ENCODE data around the gene AP1M1.

AP1M1 gene

GRCh38 chr19:16265205-16265604 lies 67.5 kb downstream of the AP1M1 start:
- Histone ChIP-seq H2BK12ac (ENCODE audit: low read length) (no peak overlapping the region), H3K4me3 (ENCODE audit: low read depth, low read length) (no peak overlapping the region), H3K23ac (ENCODE audit: low read length) (no peak overlapping the region), H3K36me3 (ENCODE audit: control insufficient read depth in 1 of 2, insufficient read depth in 2 of 2, low read length in 2 of 2) (no peaks in the 10 kb centered on the region), H3K4ac (ENCODE audit: low read depth, low read length) (no peak overlapping the region), H3K18ac (ENCODE audit: low read length) (no peak overlapping the region), H4K8ac (ENCODE audit: low read depth, low read length) (no peak overlapping the region), H3K4me2 (ENCODE audit: low read length) (no peak overlapping the region), H4K91ac (ENCODE audit: low read depth, low read length) (no peak overlapping the region), H2AK5ac (ENCODE audit: low read length) (no peak overlapping the region), H3K27me3 (ENCODE audit: insufficient read depth, low read length) (no peaks in the 10 kb centered on the region), H3K79me1 (ENCODE audit: low read length) (no peaks in the 10 kb centered on the region), H3K79me2 (ENCODE audit: control insufficient read depth, insufficient read depth, low read length, poor library complexity) (no peaks in the 10 kb centered on the region), H2BK5ac (ENCODE audit: low read depth, low read length, poor library complexity) (no peak overlapping the region), H3K27ac (ENCODE audit: low read depth, low read length) (no peak overlapping the region), H2AFZ (ENCODE audit: insufficient read depth, low read length, poor library complexity) (no peak overlapping the region), H3K14ac (ENCODE audit: low read length) (no peak overlapping the region), H3K9ac (ENCODE audit: low read length) (no peak overlapping the region), H3K4me1 (ENCODE audit: control insufficient read depth in 1 of 2, insufficient read depth in 2 of 2, low read length in 2 of 2) (no peaks in the 10 kb centered on the region), H2BK120ac (ENCODE audit: insufficient read depth, low read length, poor library complexity) (no peak overlapping the region), H4K12ac (ENCODE audit: low read depth, low read length) (no peak overlapping the region), H3K9me3 (ENCODE audit: insufficient read depth, low read depth, low read length) (peaks cover 2% of the 10 kb centered on the region)
- WGBS (ENCODE audit: extremely low coverage, insufficient coverage, insufficient read length), result no CpG with 5 or more reads among the region's 3 CpGs
- DNase-seq, result no peak

GRCh38 chr19:16265890-16266585 lies 68.3 kb downstream of the AP1M1 start:
- Histone ChIP-seq H2BK120ac (ENCODE audit: insufficient read depth, low read length, poor library complexity) (no peak overlapping the region), H3K4me1 (ENCODE audit: control insufficient read depth in 1 of 2, insufficient read depth in 2 of 2, low read length in 2 of 2) (no peaks in the 10 kb centered on the region), H3K9ac (ENCODE audit: low read length) (no peak overlapping the region), H3K23ac (ENCODE audit: low read length) (no peak overlapping the region), H3K36me3 (ENCODE audit: control insufficient read depth in 1 of 2, insufficient read depth in 2 of 2, low read length in 2 of 2) (no peaks in the 10 kb centered on the region), H2AK5ac (ENCODE audit: low read length) (no peak overlapping the region), H3K4ac (ENCODE audit: low read depth, low read length) (no peak overlapping the region), H3K18ac (ENCODE audit: low read length) (no peak overlapping the region), H2AFZ (ENCODE audit: insufficient read depth, low read length, poor library complexity) (no peak overlapping the region), H3K79me2 (ENCODE audit: control insufficient read depth, insufficient read depth, low read length, poor library complexity) (no peaks in the 10 kb centered on the region), H3K4me3 (ENCODE audit: low read depth, low read length) (no peak overlapping the region), H3K27ac (ENCODE audit: low read depth, low read length) (no peak overlapping the region), H3K4me2 (ENCODE audit: low read length) (no peak overlapping the region), H3K9me3 (ENCODE audit: insufficient read depth, low read depth, low read length) (peaks cover 2% of the 10 kb centered on the region), H4K91ac (ENCODE audit: low read depth, low read length) (no peak overlapping the region), H3K79me1 (ENCODE audit: low read length) (no peaks in the 10 kb centered on the region), H3K14ac (ENCODE audit: low read length) (no peak overlapping the region), H2BK5ac (ENCODE audit: low read depth, low read length, poor library complexity) (no peak overlapping the region), H4K8ac (ENCODE audit: low read depth, low read length) (no peak overlapping the region), H3K27me3 (ENCODE audit: insufficient read depth, low read length) (no peaks in the 10 kb centered on the region), H4K12ac (ENCODE audit: low read depth, low read length) (no peak overlapping the region), H2BK12ac (ENCODE audit: low read length) (no peak overlapping the region)
- no peak for DNase-seq
- no CpG with 5 or more reads among the region's 14 CpGs for WGBS (ENCODE audit: extremely low coverage, insufficient coverage, insufficient read length)

- Histone ChIP-seq H3K79me1 (ENCODE audit: low read length) (no peaks in the 10 kb centered on the region), H3K4me1 (ENCODE audit: control insufficient read depth in 1 of 2, insufficient read depth in 2 of 2, low read length in 2 of 2) (no peaks in the 10 kb centered on the region), H3K18ac (ENCODE audit: low read length) (no peak overlapping the region), H2BK120ac (ENCODE audit: insufficient read depth, low read length, poor library complexity) (no peak overlapping the region), H4K91ac (ENCODE audit: low read depth, low read length) (no peak overlapping the region), H4K8ac (ENCODE audit: low read depth, low read length) (no peak overlapping the region), H3K79me2 (ENCODE audit: control insufficient read depth, insufficient read depth, low read length, poor library complexity) (no peaks in the 10 kb centered on the region), H3K27me3 (ENCODE audit: insufficient read depth, low read length) (no peaks in the 10 kb centered on the region), H3K36me3 (ENCODE audit: control insufficient read depth in 1 of 2, insufficient read depth in 2 of 2, low read length in 2 of 2) (no peaks in the 10 kb centered on the region), H3K27ac (ENCODE audit: low read depth, low read length) (no peak overlapping the region), H4K12ac (ENCODE audit: low read depth, low read length) (no peak overlapping the region), H2BK5ac (ENCODE audit: low read depth, low read length, poor library complexity) (no peak overlapping the region), H2BK12ac (ENCODE audit: low read length) (no peak overlapping the region), H3K4ac (ENCODE audit: low read depth, low read length) (no peak overlapping the region), H3K23ac (ENCODE audit: low read length) (no peak overlapping the region), H3K4me3 (ENCODE audit: low read depth, low read length) (no peak overlapping the region), H3K9ac (ENCODE audit: low read length) (no peak overlapping the region), H3K9me3 (ENCODE audit: insufficient read depth, low read depth, low read length) (peaks cover 2% of the 10 kb centered on the region), H2AFZ (ENCODE audit: insufficient read depth, low read length, poor library complexity) (no peak overlapping the region), H3K14ac (ENCODE audit: low read length) (no peak overlapping the region), H2AK5ac (ENCODE audit: low read length) (no peak overlapping the region), H3K4me2 (ENCODE audit: low read length) (no peak overlapping the region)
- WGBS (ENCODE audit: extremely low coverage, insufficient coverage, insufficient read length), result no CpG with 5 or more reads among the region's 14 CpGs
- no peak for DNase-seq
These were observed 68.9 kb downstream of the AP1M1 start for GRCh38 chr19:16266586-16266942.

- Histone ChIP-seq H3K4me2 (ENCODE audit: low read length) (no peak overlapping the region), H2BK5ac (ENCODE audit: low read depth, low read length, poor library complexity) (no peak overlapping the region)
- no CpG with 5 or more reads among the region's 17 CpGs for whole genome bisulfite sequencing (ENCODE audit: extremely low coverage, insufficient coverage, insufficient read length)
These were observed 71.1 kb downstream of the AP1M1 start for GRCh38 chr19:16268676-16269319.

More at GRCh38 chr19:16268676-16269319, 71.1 kb downstream of the AP1M1 start:
- DNase-seq, result no peak
- Histone ChIP-seq H4K91ac (ENCODE audit: low read depth, low read length) (no peak overlapping the region), H3K18ac (ENCODE audit: low read length) (no peak overlapping the region), H3K79me2 (ENCODE audit: control insufficient read depth, insufficient read depth, low read length, poor library complexity) (no peaks in the 10 kb centered on the region), H3K14ac (ENCODE audit: low read length) (no peak overlapping the region), H3K4me3 (ENCODE audit: low read depth, low read length) (no peak overlapping the region), H2AK5ac (ENCODE audit: low read length) (no peak overlapping the region), H3K23ac (ENCODE audit: low read length) (no peak overlapping the region), H2BK12ac (ENCODE audit: low read length) (no peak overlapping the region), H3K4ac (ENCODE audit: low read depth, low read length) (no peak overlapping the region), H2AFZ (ENCODE audit: insufficient read depth, low read length, poor library complexity) (no peak overlapping the region), H3K9ac (ENCODE audit: low read length) (no peak overlapping the region), H3K27ac (ENCODE audit: low read depth, low read length) (no peak overlapping the region), H4K12ac (ENCODE audit: low read depth, low read length) (no peak overlapping the region), H3K4me1 (ENCODE audit: control insufficient read depth in 1 of 2, insufficient read depth in 2 of 2, low read length in 2 of 2) (no peaks in the 10 kb centered on the region), H3K79me1 (ENCODE audit: low read length) (no peaks in the 10 kb centered on the region), H3K9me3 (ENCODE audit: insufficient read depth, low read depth, low read length) (peaks cover 2% of the 10 kb centered on the region), H3K36me3 (ENCODE audit: control insufficient read depth in 1 of 2, insufficient read depth in 2 of 2, low read length in 2 of 2) (no peaks in the 10 kb centered on the region), H4K8ac (ENCODE audit: low read depth, low read length) (no peak overlapping the region), H3K27me3 (ENCODE audit: insufficient read depth, low read length) (no peaks in the 10 kb centered on the region), H2BK120ac (ENCODE audit: insufficient read depth, low read length, poor library complexity) (no peak overlapping the region)

Measured in trophoblast cell (in vitro differentiated cells and primary cell).